HEK293T (cell line): ENCODE results near the gene CCDC149.
A peak's percentile ranks its signal among the peaks of the same experiment; 100 is the strongest.
"Not testable (repeated sequence)": the region's sequence is repeated elsewhere in the genome, so short reads cannot be mapped to it uniquely, and the experiment has no call there.

Experiments
- CTCF ChIA-PET: fragments of 350-600 bp; formaldehyde crosslinking; extraction: SDS; loops from one replicate; lab custom pipeline; 2021; ENCODE audit warnings: antibody characterized with exemption, inconsistent platforms; lab: Yijun Ruan, JAX
- POLR2A ChIA-PET: fragments of 350-600 bp; formaldehyde crosslinking; extraction: SDS; loops from one replicate; lab custom pipeline; 2020; ENCODE audit warnings: antibody characterized with exemption, inconsistent platforms; lab: Yijun Ruan, JAX
- DNase-seq: peaks from one replicate; pipeline ENCODE4 v3.0.0; 2012; ENCODE audit warnings: mixed read lengths; ENCODE audit errors: extremely low spot score
- ARNT ChIP-seq: fragments of 450-650 bp; IDR thresholded peaks from 2 replicates; pipeline ENCODE4 v1.6.1; 2017; ENCODE audit warnings: mild to moderate bottlenecking
- BHLHE40 ChIP-seq: fragments of 450-650 bp; IDR thresholded peaks from 2 replicates; pipeline ENCODE4 v1.6.1; 2016; ENCODE audit warnings: mild to moderate bottlenecking, moderate library complexity, borderline replicate concordance
- CTBP1 ChIP-seq: fragments of 450-650 bp; IDR thresholded peaks from 2 replicates; pipeline ENCODE4 v1.6.1; 2016; ENCODE audit warnings: borderline replicate concordance
- ELF4 ChIP-seq: fragments of 450-650 bp; IDR thresholded peaks from 2 replicates; pipeline ENCODE4 v1.6.1; 2017; ENCODE audit warnings: antibody characterized with exemption
- FOXK2 ChIP-seq: fragments of 450-650 bp; IDR thresholded peaks from 2 replicates; pipeline ENCODE4 v1.6.1; 2016; ENCODE audit warnings: mild to moderate bottlenecking
- FOXM1 ChIP-seq: fragments of 450-650 bp; IDR thresholded peaks from 2 replicates; pipeline ENCODE4 v1.6.1; 2017; ENCODE audit warnings: mild to moderate bottlenecking, borderline replicate concordance
- HDGF ChIP-seq: fragments of 450-650 bp; IDR thresholded peaks from 2 replicates; pipeline ENCODE4 v1.6.1; 2017; ENCODE audit warnings: antibody characterized with exemption, borderline replicate concordance
- L3MBTL2 ChIP-seq: fragments of 450-650 bp; conservative IDR thresholded peaks from 2 replicates; pipeline ENCODE4 v1.6.1; 2016; ENCODE audit warnings: mild to moderate bottlenecking
- LEF1 ChIP-seq: fragments of 450-650 bp; IDR thresholded peaks from 2 replicates; pipeline ENCODE4 v1.6.1; 2017; ENCODE audit warnings: mild to moderate bottlenecking, borderline replicate concordance
- NFRKB ChIP-seq: fragments of 450-650 bp; IDR thresholded peaks from 2 replicates; pipeline ENCODE4 v1.6.1; 2016; ENCODE audit warnings: mild to moderate bottlenecking, moderate library complexity
- SP1 ChIP-seq: fragments of 450-650 bp; IDR thresholded peaks from 2 replicates; pipeline ENCODE4 v1.6.1; 2017
- SUZ12 ChIP-seq: fragments of 450-650 bp; IDR thresholded peaks from 2 replicates; pipeline ENCODE4 v1.6.1; 2016; ENCODE audit warnings: mild to moderate bottlenecking
- TARDBP ChIP-seq: fragments of 450-650 bp; IDR thresholded peaks from 2 replicates; pipeline ENCODE4 v1.6.1; 2016
- ZNF384 ChIP-seq: fragments of 450-650 bp; IDR thresholded peaks from 2 replicates; pipeline ENCODE4 v1.6.1; 2016
- TF ChIP-seq, protein P1 (sequence below): fragments of 450-650 bp; IDR thresholded peaks from 2 replicates; pipeline ENCODE4 v1.6.1; 2016

CCDC149 gene

DNA sequence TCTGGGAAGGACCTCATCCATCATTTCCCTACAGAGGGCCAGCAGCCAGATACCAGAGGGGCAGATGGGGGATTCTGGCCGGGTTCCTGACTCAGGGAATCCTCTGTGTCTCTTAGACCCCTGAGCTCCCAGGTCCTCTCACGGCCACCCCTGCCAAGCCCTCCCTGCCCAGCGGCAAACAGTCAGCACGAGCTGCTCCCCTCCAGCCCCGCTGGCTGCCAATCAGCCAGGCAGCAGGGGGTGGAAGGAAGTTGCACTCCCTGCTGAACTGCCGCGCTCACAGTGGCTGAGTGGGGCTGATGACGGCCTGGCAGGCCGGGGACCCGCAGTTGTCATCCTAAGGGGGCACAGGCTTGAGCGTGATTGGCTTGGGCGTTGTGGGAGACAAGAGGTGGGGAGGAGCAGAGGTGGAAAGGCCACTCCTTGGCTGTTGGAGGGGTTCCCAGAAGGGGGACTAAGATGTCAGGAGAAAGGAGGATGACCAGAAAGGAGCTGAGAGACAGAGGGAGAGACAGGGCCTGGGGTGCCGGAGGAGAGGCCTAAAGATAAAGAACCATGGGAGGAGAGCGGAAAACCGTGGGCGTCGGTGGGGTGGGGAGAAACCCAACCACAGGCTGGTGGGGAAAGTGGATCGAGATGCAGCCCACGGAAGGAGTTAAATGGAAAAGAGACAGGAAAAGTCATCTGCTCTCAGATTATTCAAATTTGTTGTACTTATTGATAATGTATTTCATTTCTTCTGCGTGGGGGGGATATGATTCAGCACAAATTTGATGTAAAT is 4.4 kb upstream of the CCDC149 start:
- POLR2A ChIA-PET, result interaction anchor here (0.6 kb wide), 1 partner anchor 333 kb away, joined by 3 read pairs; the partner anchor contains the start of gene DHX15
- CTCF ChIA-PET, result no interaction called here
- TF ChIP-seq, protein P1, sequence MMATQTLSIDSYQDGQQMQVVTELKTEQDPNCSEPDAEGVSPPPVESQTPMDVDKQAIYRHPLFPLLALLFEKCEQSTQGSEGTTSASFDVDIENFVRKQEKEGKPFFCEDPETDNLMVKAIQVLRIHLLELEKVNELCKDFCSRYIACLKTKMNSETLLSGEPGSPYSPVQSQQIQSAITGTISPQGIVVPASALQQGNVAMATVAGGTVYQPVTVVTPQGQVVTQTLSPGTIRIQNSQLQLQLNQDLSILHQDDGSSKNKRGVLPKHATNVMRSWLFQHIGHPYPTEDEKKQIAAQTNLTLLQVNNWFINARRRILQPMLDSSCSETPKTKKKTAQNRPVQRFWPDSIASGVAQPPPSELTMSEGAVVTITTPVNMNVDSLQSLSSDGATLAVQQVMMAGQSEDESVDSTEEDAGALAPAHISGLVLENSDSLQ, result 0 out of 2 replicates have a peak, but pooled peaks have one; percentile 18
- no peak for TF ChIP-seq TARDBP
- no peak for DNase-seq

DNA sequence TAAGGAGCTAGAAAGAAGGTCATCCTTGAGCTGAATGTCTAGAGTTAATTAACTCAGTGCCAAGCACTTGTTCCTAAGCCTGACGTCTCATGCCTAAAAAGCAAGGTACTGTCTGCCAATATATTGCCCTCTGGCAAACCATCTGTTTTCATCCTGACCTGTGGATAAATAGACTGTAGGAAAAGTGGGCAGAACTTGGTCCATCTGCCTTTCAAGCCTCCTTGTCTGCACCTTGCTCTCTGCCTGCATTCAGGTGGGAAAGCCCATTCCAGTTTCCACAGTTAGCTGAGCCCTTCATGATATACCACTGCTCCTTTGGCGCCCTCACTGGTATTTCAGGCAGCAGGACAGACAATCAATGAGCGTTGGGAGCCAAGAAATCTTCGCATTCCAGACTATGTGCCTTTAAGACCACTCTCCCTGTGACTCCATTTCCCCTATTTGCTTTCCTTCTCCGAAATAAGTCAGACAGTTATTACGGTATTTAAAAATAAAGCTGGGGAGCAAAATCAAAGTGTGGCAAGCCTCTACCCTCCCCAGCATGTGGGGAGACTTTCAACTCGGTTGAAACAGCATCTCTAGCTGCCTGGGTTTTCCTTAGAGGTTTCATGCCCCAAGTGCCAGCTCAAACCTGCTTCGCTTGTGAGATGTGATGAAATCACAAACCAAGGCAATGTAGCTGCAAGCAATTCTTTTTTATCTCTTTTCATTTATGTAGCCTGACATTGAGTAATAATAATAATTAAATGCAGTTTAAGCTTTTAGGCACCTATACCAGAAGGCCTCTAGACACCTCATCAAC is 2.5 kb upstream of the CCDC149 start:
- POLR2A ChIA-PET, result no interaction called here
- CTCF ChIA-PET, result no interaction called here
- DNase-seq, result no peak
- TF ChIP-seq NFRKB (no peak), BHLHE40 (no peak), L3MBTL2 (no peak), SP1 (no peak), LEF1 (no peak), FOXK2 (no peak)
- TF ChIP-seq, protein P1, result no peak

DNA sequence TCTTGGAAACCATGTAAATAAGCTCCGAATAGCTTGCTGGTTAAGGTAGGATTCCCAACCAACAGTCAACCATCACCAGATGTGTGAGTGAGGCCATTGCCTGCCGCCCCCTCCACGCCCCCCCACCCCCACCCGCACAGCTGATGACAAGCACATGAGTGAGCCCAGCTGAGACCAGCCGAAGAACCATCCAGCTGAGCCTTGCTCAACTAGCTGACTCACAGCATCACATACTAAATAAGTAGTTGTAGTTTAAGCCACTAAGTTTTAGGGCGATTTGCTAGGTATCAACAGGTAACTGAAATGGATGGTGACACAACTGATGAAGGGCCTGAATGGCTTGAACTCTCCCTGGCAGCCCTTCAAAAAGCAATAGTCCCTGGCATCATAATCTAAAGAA is 1.6 kb upstream of the CCDC149 start:
- ChIA-PET CTCF (no interaction called here), POLR2A (no interaction called here)
- TF ChIP-seq SUZ12 (no peak), HDGF (no peak), BHLHE40 (no peak), NFRKB (no peak), L3MBTL2 (no peak)
- DNase-seq, result no peak

DNA sequence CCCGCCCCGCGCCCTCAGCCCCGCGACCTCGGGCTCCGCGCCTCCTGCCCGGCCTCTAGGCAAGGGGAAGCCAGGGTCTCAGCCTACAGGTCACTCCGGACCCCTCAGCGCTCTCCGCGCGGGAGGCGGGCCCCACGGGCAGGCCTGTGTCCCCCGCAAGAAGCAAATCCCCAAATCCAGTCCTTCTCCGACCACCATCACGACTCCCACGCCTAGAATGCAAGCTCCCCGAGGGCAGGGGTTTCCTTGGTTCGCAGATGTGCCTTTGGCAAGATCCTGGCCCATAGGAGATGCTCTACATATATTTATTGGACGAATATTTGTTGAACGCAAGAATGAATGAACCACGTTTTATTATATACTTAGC is 260 bp upstream of the CCDC149 start:
- POLR2A ChIA-PET, result no interaction called here

DNA sequence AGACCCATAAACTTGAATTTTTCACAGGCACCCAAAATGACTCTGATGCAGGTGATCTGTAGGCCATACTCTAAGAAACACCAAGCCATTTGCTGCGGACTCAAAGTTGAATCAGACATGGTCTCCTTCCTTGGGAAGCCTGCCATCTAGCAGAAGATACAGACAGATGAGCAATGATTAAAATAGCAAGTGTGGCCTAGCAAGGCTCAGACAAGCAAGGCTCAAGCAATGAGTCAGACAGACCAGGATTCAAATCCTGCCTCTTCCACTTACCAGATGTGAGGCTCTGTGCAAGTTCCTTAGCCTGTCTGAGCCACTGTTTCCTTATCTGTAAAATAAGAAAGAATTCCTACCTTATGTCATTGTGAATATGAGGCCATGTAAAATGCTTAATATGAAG is 2.3 kb downstream of the CCDC149 start:
- ChIA-PET POLR2A (no interaction called here), CTCF (no interaction called here)
- no peak for DNase-seq
- TF ChIP-seq CTBP1 (no peak), FOXM1 (no peak), SUZ12 (no peak), ELF4 (no peak), L3MBTL2 (no peak), BHLHE40 (no peak), FOXK2 (no peak), LEF1 (no peak), NFRKB (no peak), ARNT (no peak), SP1 (no peak), TARDBP (no peak), ZNF384 (no peak)
- TF ChIP-seq, protein P1, result no peak

More for the DNA sequence above, 260 bp upstream of the CCDC149 start:
- no peak for DNase-seq
- CTCF ChIA-PET, result no interaction called here
- no peak for TF ChIP-seq BHLHE40
- no peak for TF ChIP-seq CTBP1
- TF ChIP-seq SP1, result no peak
- TF ChIP-seq ZNF384, result no peak
- TF ChIP-seq HDGF, result no peak
- TF ChIP-seq FOXK2, result no peak
- TF ChIP-seq SUZ12, result no peak
- TF ChIP-seq ELF4, result no peak
- TF ChIP-seq LEF1, result no peak
- no peak for TF ChIP-seq ARNT
- TF ChIP-seq, protein P1, result no peak

DNA sequence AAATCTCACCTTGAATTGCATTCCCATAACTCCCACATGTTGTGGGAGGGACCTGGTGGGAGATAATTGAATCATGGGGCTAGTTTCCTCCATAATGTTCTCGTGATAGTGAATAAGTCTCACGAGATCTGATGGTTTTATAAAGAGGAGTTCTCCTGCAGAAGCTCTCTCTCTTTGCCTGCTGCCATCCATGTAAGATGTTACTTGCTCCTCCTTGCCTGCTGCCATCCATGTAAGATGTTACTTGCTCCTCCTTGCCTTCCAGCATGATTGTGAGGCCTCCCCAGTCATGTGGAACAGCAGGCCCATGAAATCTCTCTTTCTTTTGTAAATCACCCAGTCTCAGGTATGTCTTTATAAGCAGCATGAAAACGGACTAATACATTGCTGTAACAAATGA is 3.2 kb downstream of the CCDC149 start:
- CTCF ChIA-PET, DNase-seq, POLR2A ChIA-PET: not testable (repeated sequence)
